ENCODE measurements around the gene BDNF.
"Not testable (repeated sequence)": the region's sequence is repeated elsewhere in the genome, so short reads cannot be mapped to it uniquely, and the experiment has no call there.

- not testable (repeated sequence) for TF ChIP-seq CTCF (IDR thresholded peaks at IDR 0.05; ENCODE audit: low read depth, low read length); EZH2phosphoT487 (IDR thresholded peaks at IDR 0.05; ENCODE audit: low read depth)
Observed at GRCh38 chr11:27731803-27732202, 31.5 kb upstream of the BDNF start.
